K562 (cell line): ENCODE results near the gene YPEL3. TPM values are rescaled to one million over a fixed set of nuclear protein-coding genes. Genes with fewer than 3 reads are reported as not detected.

Experiments used
- ATF7 ChIP-seq: fragments of 450-650 bp; IDR thresholded peaks from 2 replicates; pipeline ENCODE4 v1.7.1; 2014; ENCODE audit warnings: mild to moderate bottlenecking, moderate library complexity
- CCAR2 ChIP-seq: fragments of 200-400 bp; formaldehyde crosslinking; IDR thresholded peaks from 2 replicates; pipeline ENCODE4 v1.6.1; 2017; ENCODE audit warnings: mild to moderate bottlenecking, low read depth, low read length
- CHD4 ChIP-seq: fragments of 200-600 bp; sonication (generic); IDR thresholded peaks from 3 replicates; pipeline ENCODE4 v1.6.1; 2012; ENCODE audit warnings: low read depth, mild to moderate bottlenecking, mixed read lengths, low read length, inconsistent platforms; ENCODE audit not compliant: insufficient read depth, insufficient replicate concordance, poor library complexity, severe bottlenecking
- DACH1 ChIP-seq: fragments of 450-650 bp; IDR thresholded peaks from 2 replicates; pipeline ENCODE4 v1.6.1; 2018; ENCODE audit not compliant: partially characterized antibody
- EGR1 ChIP-seq: fragments of 450-650 bp; conservative IDR thresholded peaks from 2 replicates; pipeline ENCODE4 v1.6.1; 2017; ENCODE audit warnings: mild to moderate bottlenecking
- ELF2 ChIP-seq: fragments of 250-450 bp; sonication (Bioruptor Pico); IDR thresholded peaks from 2 replicates; pipeline ENCODE4 v1.5.0; 2021; ENCODE audit warnings: mild to moderate bottlenecking
- ELF4 ChIP-seq: fragments of 450-650 bp; formaldehyde crosslinking; IDR thresholded peaks from 2 replicates; pipeline ENCODE4 v1.4.0; 2022; ENCODE audit warnings: missing genetic modification characterization
- FOS ChIP-seq: IDR thresholded peaks from 3 replicates; pipeline ENCODE4 v1.6.1; 2011; ENCODE audit not compliant: insufficient read length; ENCODE audit errors: extremely low read depth
- KDM4B ChIP-seq, 2 experiments: fragments of 450-650 bp in 1 of 2; sonication (generic) in 1 of 2; IDR thresholded peaks; 2 replicates each; pipeline ENCODE4 v1.6.1; 2016 to 2017; ENCODE audit warnings: borderline replicate concordance in 2 of 2, antibody characterized with exemption in 1 of 2, low read depth in 1 of 2, mild to moderate bottlenecking in 1 of 2
- MCM2 ChIP-seq: fragments of 450-650 bp; IDR thresholded peaks from 2 replicates; pipeline ENCODE4 v1.6.1; 2017; ENCODE audit warnings: low read depth, mild to moderate bottlenecking
- MED1 ChIP-seq: sonication (generic); formaldehyde crosslinking; IDR thresholded peaks from 2 replicates; pipeline ENCODE4 v1.8.1; 2023; ENCODE audit warnings: missing genetic modification reagents, borderline replicate concordance
- MEF2A ChIP-seq: IDR thresholded peaks from 2 replicates; pipeline ENCODE4 v1.6.1; 2011; ENCODE audit warnings: low read depth, mild to moderate bottlenecking, low read length, moderate library complexity; ENCODE audit not compliant: control insufficient read depth
- NR2C1 ChIP-seq, 2 experiments: fragments of 450-650 bp; IDR thresholded peaks; 2 replicates each; pipeline ENCODE4 v1.6.1; 2017; ENCODE audit warnings: mild to moderate bottlenecking in 2 of 2, antibody characterized with exemption in 1 of 2, inconsistent platforms in 1 of 2, missing compliant biosample characterization in 1 of 2, missing genetic modification characterization in 1 of 2
- NUFIP1 ChIP-seq: fragments of 450-650 bp; IDR thresholded peaks from 2 replicates; pipeline ENCODE4 v1.6.1; 2018; ENCODE audit not compliant: partially characterized antibody
- OTX1 ChIP-seq: fragments of 450-650 bp; formaldehyde crosslinking; IDR thresholded peaks from 2 replicates; pipeline ENCODE4 v1.4.0; 2022; ENCODE audit warnings: mild to moderate bottlenecking
- POLR3A ChIP-seq: IDR thresholded peaks from 2 replicates; pipeline ENCODE4 v1.6.1; 2011; ENCODE audit warnings: borderline replicate concordance, mild to moderate bottlenecking, moderate library complexity; ENCODE audit not compliant: insufficient read length, insufficient read depth; ENCODE audit errors: extremely low read depth
- RAD21 ChIP-seq, 2 experiments: fragments of 250-450 bp in 1 of 2; fragments of 450-650 bp in 1 of 2; sonication (Bioruptor Pico) in 1 of 2; formaldehyde crosslinking in 1 of 2; IDR thresholded peaks in 1 of 2; conservative IDR thresholded peaks in 1 of 2; 2 replicates each; pipeline versions ENCODE4 v1.4.0 to v1.8.0; 2020 to 2022; ENCODE audit warnings: mild to moderate bottlenecking in 2 of 2, moderate library complexity in 1 of 2
- RBM39 ChIP-seq: fragments of 200-400 bp; formaldehyde crosslinking; optimal IDR thresholded peaks from 2 replicates; pipeline ENCODE3; 2018; ENCODE audit warnings: low read depth, low read length
- SMAD4 ChIP-seq: fragments of 250-450 bp; sonication (Bioruptor Pico); conservative IDR thresholded peaks from 2 replicates; pipeline ENCODE4 v1.8.0; 2021; ENCODE audit warnings: inconsistent platforms, mild to moderate bottlenecking, moderate library complexity
- SMARCB1 ChIP-seq: IDR thresholded peaks from 2 replicates; pipeline ENCODE4 v1.6.1; 2011; ENCODE audit warnings: improper control_type of control experiment, low read depth; ENCODE audit not compliant: insufficient read length
- STAT6 ChIP-seq: sonication (generic); formaldehyde crosslinking; IDR thresholded peaks from 2 replicates; pipeline ENCODE4 v1.8.1; 2023; ENCODE audit warnings: mild to moderate bottlenecking, missing genetic modification reagents
- TGIF2 ChIP-seq: sonication (generic); formaldehyde crosslinking; IDR thresholded peaks from 2 replicates; pipeline ENCODE4 v1.8.1; 2022; ENCODE audit warnings: mild to moderate bottlenecking, missing genetic modification reagents, moderate library complexity
- ZBTB12 ChIP-seq: fragments of 250-450 bp; sonication (Bioruptor Pico); IDR thresholded peaks from 2 replicates; pipeline ENCODE4 v1.4.0; 2020
- ZNF140 ChIP-seq: fragments of 250-450 bp; sonication (Bioruptor Pico); IDR thresholded peaks from 2 replicates; pipeline ENCODE4 v1.8.0; 2021; ENCODE audit warnings: moderate library complexity, mild to moderate bottlenecking, inconsistent platforms
- ZNF174 ChIP-seq: fragments of 250-450 bp; sonication (Bioruptor Pico); IDR thresholded peaks from 2 replicates; pipeline ENCODE4 v1.4.0; 2020; ENCODE audit warnings: mild to moderate bottlenecking
- ZNF408 ChIP-seq: fragments of 250-450 bp; sonication (Bioruptor Pico); IDR thresholded peaks from 2 replicates; pipeline ENCODE4 v1.4.0; 2020; ENCODE audit warnings: low read depth, mild to moderate bottlenecking, moderate library complexity
- ZNF583 ChIP-seq: fragments of 250-450 bp; sonication (Bioruptor Pico); IDR thresholded peaks from 2 replicates; pipeline ENCODE4 v1.4.0; 2020
- ZNF766 ChIP-seq: fragments of 200-800 bp; sonication (Bioruptor generic); conservative IDR thresholded peaks from 2 replicates; pipeline ENCODE4 v1.6.1; 2016; ENCODE audit warnings: missing genetic modification characterization, missing compliant biosample characterization
- polyA plus RNA-seq, 8 experiments: library from polyadenylated mRNA; depleted of rRNA in 4 of 8; stranded (reverse) in 5 of 8; unstranded in 3 of 8; fragments of >200 nt; fragmentation: Nextera tagmentation in 2 of 8; fragmentation: Illumina TruSeq in 1 of 8; extraction: Ambion mirVana in 2 of 8; extraction: Trizol in 1 of 8; gene quantifications; 2 replicates each; pipeline versions ENCODE4 v1.2.1 to v1.2.3, GENCODE V29; 2011 to 2014; ENCODE audit warnings: inconsistent platforms in 1 of 8, missing spikeins in 1 of 8
- total RNA-seq, 7 experiments: library from RNA; depleted of rRNA in 6 of 7; stranded (reverse); fragments of >200 nt in 6 of 7; fragmentation: Illumina TruSeq in 2 of 7; extraction: Trizol in 2 of 7; gene quantifications; 2 replicates each; pipeline versions ENCODE4 v1.2.1 to v1.2.3, GENCODE V29; 2011 to 2021; ENCODE audit warnings: low replicate concordance in 1 of 7

YPEL3 gene
- total and polyA plus RNA-seq, 9 of the 15 experiments (the other 6 are each of a cell fraction or from before 2014, with no cell fraction given) = 0.41 to 15.0 (median 2.9) TPM

DNA sequence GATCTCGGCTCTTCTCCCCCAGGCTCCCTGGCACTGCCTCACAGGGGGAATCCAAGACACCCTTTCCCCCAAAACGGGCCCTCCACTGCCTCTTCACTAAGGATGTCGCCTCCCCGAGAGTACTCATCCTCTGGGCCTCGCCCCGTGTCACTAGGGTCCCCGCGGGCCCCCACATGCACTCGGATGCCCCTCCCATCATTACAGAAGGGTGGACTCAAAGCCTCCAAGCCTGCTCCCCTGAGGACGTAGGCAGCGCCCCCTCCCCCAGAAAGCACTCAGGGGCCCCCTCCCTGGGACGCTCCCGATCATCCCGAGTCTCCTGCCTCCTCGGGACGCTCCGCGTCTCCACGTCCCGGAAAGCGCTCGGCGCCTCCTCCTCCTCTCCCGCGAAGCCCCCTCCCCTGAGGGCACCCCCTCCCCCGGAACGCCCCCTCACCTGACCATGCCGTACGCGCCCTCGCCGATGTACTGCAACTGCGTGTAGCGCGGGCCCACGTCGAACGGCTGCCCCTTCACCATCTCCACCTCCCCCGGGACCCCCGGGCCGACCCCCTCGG lies 26.7 kb upstream of the YPEL3 start (continued):
- TF ChIP-seq ELF4 (CRISPR knock-in tag) (no peak), MED1 (CRISPR knock-in tag) (no peak), FOS (no peak), ZBTB12 (no peak), NUFIP1 (no peak), MEF2A (no peak), RBM39 (no peak), SMARCB1 (no peak), ZNF174 (CRISPR knock-in tag) (no peak), ZNF140 (no peak), ZNF408 (no peak), POLR3A (no peak), TGIF2 (CRISPR knock-in tag) (no peak), CCAR2 (no peak), ELF2 (CRISPR knock-in tag) (no peak), STAT6 (CRISPR knock-in tag) (no peak), EGR1 (peak; percentile 73), ZNF583 (CRISPR knock-in tag) (no peak), RAD21 (CRISPR knock-in tag; conservative IDR thresholded peaks at IDR 0.05 in 1 of 2, IDR thresholded peaks at IDR 0.05 in 1 of 2) (no peak), MCM2 (no peak), CHD4 (peak; percentile 22), OTX1 (CRISPR knock-in tag) (no peak), NR2C1 (IDR thresholded peaks at IDR 0.05) (no peak), NR2C1 (tag; IDR thresholded peaks at IDR 0.05) (no peak), ZNF766 (CRISPR knock-in tag) (0 out of 2 replicates have a peak, but pooled peaks have one; percentile 34), KDM4B (IDR thresholded peaks at IDR 0.05; ENCODE audit: borderline replicate concordance in 2 of 2, low read depth in 1 of 2) (no peak), SMAD4 (CRISPR knock-in tag) (no peak), DACH1 (no peak), ATF7 (no peak)
